Activated effector memory CD4-positive, alpha-beta T cell treated with anti-CD3 and anti-CD28 coated beads, Interleukin-2, amount 50 U/mL, for 16 hours (primary cell): ENCODE results near the gene ITGA1.

Source experiments
- DNase-seq: peaks from one replicate; pipeline ENCODE4 v3.0.0-alpha.2; 2020

ITGA1 gene

DNA sequence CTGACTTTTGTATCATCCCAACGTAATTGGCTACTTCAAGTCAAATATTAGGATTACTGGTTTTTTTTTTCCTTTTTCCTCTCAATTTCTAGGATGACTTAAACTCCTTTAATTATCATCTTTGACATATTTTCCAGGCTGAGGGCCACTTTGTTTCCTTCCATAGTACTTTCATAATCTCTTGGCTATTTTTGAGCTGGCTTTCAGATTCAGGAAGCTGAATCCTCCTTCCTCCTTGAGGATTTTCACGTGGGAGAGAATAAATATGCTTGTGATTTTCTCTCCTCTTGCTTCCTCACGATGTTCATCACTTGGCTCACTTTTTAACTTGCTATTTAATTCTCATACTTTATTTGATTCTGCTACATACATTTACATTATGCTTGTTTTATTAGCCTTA is 88.1 kb downstream of the ITGA1 start:
- DNase-seq: no peak

DNA sequence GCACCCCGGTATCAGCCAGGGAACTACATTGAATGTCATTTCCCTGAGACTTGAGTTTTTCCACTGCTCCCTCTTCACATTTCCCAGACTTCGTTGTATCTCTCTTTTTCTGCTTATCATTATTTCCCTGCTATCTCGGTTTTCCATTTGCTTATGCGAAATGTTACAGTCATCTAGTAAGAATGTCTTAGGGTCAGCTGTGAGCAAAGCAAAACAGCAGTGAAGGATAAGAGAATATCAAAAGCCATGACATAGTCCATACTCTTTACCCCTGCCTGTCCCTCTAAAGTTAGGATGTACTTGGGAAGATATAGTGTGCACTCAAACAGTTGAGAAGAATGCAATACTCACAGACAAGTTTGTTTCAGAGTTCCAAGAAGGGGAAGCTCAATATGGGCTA is 88.7 kb downstream of the ITGA1 start:
- no peak for DNase-seq

DNA sequence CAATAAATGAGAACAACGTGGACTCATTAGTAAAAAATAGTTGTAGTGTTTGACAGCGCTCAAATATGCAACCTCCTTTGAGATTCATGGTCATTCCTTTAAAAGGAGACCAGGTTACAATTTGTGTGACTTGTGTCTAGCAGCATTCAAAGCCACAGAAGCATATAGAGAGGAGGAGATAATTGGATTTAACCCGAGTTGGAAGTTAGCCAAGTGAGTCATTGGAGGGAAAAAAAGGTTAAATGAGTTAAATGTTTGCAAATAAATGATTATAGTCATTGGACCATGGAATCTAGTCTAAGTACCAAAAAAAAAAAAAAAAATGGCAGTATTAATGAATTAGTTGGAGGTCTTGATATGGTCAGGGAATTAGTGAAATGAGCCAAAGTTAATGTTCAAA is 90.9 kb downstream of the ITGA1 start:
- DNase-seq: no peak

DNA sequence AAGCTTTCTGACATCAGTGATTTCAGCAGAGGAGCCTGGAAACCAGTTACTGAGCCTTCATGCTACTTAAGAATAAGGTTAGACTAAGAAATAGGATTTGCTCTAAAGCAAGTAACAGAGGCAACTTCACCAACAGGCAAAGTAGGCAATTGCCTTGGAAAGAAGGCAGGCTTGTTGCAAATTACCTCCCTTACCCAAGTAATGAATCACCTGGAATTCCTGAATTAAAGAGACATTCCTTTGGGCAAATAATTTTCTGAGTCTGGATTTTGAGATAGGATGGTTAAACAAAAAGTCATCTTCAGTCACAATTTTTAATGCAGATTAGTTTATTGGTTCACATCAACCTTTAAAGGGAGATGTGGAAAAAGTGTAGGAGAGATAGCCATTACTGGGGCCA is 92.8 kb downstream of the ITGA1 start:
- DNase-seq: no peak

DNA sequence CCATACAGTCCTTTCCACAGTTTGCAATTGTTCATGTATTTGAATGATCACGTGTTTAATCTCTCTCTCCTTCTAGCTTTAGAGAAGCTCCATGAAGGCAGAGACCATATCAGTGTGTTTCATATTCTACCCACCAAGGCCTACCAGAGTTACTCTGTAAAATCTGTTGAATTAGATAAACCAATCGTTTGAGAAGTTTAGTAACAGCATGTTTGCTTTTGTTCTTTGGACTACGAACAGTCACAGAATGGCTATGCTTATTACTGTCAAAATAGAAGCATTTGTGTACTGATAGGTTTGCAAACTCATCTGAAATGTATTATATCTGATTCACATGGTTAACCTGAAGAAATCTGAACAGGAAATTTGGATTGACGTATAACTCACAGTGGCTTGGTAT is 93.8 kb downstream of the ITGA1 start:
- DNase-seq: no peak

DNA sequence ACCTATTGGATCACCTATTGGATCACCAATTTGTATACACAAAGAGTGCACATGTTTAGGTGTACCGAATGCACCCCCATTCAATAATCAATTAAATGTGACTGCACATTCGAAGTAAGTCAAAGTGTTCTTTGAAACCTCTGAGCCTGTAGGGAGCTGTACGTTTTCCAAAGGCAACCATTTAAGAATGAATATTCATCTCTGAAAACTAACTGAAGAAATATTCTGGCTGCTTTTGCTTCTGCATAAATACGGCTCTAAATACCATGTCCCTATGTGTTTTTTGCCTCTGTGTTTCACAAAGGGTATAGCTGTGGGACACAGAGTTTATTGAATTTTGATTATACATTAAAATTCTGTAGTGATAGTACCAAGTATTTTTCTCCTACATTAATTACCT is 95.4 kb downstream of the ITGA1 start:
- DNase-seq: no peak

DNA sequence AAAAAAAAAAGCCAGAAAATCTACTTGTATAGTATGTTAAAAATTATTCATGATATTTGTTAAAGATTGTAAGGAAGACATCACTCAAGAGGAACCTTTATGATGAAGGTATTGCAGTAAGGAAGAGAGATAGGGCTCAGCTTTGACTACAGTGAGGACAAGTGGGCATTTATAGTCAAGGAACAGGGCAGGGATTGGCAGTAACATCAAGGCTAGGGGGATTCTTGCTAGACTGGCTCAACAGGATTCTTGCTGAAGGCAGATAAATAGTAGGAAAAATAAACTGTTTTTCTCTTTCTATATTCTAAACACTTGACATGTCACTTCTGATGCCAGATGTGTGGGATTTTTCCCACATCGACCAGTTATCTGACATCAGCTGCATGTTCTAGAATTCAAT is 96.7 kb downstream of the ITGA1 start:
- no peak for DNase-seq

DNA sequence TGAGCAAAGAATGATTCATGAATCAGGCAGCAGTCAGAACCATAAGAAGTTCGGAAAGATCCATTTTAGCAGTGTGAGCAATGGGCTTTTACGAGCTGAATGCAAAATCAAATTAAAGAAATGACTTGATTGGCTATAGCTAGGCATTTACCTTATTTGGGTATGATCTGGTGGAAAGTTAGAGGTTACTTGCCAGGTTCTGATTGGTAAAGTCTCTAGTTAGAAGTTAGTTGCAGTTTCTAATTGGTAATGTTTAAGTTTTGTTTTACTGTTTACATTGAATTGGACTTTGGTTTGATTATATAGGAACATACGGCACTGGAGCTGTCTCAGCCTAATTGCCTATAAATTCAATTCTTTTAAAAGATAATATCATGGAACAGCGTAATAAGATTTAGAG is 97.9 kb downstream of the ITGA1 start:
- no peak for DNase-seq

DNA sequence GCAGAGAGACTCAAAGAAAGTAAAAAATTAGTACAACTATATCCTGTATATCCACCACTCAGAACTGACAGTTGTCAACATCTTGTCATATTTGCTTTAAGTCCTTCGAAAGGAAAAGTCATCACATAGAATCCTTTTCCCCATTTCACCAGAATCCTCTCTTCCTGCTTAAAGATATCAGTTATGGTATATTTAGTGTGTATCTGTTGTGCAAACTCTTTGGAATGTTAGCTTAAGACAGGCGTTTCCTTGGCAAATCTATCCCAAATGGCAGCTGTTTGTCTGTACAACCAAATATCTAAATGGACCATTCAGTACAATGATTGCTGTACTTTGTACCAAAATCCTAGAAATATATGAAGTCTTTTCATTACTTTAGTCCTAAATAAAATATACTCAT is 98.5 kb downstream of the ITGA1 start:
- no peak for DNase-seq

DNA sequence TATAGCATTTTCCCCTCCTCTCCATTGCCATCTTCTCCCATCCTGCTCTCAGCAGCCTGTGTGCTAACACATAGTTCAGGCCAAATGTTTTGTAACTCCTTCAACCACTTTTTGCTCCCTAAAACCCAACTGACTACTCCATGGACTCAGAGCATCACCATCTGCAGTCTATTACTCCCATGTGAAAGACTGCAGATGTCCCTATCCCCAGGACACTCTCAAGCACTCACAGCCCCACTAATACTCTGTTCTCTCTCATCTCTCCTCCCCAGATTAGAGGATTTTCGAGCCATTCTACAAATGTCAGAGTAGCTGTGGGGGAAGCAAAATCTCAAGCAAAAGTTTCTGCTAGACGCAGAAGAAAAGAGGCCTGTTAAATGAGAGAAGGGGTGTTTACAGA is 99.3 kb downstream of the ITGA1 start:
- no peak for DNase-seq

DNA sequence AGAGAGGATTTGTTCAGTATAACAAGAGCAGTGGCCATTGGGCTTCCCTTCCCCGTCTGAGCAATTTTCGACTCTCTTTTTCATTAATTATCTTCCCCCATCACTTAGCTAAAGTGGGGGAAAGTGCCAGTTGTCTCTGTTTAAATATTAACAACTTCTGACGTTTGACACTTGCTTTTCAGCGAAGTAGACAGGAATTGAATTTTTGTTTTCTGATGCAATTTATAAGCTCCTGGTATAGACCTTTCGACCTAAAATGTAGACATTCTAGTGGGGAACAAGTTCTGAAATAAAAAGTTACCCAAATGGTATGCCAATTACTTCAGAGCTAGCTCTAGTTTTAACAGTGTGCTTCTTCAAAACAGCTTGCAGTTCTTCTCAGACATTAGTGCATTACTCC is 100.6 kb downstream of the ITGA1 start:
- DNase-seq: no peak

DNA sequence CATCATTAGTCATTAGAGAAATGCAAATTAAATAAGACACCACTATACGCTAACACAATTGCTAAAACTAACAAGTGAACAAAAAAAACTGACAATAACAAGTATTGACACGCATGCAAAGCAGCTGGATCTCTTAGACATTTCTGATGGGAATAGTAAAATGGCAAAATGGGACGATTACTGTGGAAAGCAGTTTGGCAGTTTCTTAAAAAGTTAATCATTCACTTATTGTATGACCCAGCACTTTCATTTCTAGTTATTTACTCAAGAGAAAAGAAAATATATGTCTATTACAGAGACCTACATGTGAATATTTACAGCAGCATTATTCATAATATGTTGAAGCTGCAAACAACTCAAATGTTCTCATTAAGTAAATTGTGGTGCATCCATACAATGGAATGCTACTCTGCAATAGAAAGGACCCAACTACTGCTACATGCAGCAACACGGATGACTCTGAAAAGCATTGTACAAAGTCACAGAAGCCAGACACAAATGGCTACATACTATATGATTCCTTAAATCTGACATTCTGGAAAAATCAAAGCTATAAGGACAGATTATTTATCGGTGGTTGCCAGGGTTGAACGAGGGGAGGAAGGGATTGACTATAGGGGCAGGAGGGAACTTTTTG is 104.6 kb downstream of the ITGA1 start:
- no peak for DNase-seq

DNA sequence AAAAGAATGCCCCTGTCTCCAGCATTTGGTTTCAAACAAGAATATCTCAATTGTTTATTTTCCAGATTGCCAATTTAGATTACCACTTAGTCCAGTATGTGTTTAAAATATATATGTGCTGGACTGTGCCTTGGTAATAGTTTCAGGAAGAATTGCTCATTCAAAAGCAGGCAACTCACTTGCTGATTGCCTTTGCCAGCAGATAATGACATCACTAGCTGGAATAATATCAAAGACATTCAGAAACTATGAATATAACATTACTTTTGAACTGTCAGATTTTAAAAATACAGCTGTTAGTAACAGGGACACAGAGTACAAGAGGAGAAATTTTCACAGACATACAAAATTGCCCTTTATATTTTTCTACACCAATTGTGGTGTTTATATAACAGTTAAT is 105.4 kb downstream of the ITGA1 start:
- DNase-seq: no peak

DNA sequence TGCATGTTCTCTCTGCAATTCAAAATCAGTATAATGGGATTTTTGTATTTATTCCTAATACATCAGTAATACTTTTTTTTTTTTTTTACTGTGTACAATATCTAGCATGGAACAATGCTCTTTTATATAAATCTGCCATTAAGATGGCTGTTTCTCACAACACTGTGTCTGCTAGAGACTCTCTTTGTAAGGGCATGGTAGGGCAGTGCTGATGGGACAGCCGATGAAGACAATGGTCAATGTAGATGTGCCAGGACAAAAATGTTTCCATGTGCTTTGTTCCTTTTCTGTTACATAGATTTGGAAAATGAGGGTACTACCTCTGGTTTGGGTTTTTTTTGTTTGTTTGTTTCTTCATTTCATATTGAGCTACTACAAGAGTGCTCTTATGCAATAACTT is 106.1 kb downstream of the ITGA1 start:
- DNase-seq: no peak

DNA sequence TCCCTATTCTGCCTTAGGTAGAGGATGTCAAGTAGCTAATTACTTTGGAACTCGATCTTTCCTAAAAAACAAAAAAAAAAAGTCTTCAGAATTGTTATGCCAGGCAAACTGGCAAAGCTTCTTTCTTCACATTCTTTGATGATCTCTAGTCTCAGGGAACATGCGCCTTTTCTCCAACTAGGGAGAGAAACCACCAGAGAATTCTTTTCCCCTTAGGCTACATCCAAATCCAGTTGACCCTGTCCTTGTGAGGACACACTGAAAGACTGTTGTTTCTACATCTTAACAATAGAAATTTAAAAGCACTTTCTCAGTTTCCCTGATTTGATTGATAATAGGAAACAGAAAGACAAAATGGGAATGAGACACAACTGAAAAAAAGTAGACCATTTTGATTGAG is 106.7 kb downstream of the ITGA1 start:
- no peak for DNase-seq

DNA sequence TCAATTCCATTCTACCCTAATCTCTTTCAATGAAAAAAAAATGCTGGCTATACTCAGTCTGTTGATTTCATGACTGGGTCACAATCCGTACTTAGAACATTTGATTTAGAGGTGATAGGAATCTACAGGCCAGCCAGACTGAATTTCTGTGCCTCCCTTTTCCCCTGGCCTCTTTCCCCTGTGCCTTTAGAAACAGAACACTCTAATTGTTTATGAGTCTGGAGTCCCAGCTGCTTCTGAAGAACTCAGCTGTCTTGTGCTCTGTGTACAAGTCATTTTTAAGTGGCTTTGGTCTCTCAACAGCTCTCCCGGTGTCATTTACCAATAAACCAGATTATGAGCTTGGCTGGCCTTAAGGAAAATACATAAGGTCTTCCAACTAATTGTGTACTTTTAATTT is 107.4 kb downstream of the ITGA1 start:
- DNase-seq: no peak

DNA sequence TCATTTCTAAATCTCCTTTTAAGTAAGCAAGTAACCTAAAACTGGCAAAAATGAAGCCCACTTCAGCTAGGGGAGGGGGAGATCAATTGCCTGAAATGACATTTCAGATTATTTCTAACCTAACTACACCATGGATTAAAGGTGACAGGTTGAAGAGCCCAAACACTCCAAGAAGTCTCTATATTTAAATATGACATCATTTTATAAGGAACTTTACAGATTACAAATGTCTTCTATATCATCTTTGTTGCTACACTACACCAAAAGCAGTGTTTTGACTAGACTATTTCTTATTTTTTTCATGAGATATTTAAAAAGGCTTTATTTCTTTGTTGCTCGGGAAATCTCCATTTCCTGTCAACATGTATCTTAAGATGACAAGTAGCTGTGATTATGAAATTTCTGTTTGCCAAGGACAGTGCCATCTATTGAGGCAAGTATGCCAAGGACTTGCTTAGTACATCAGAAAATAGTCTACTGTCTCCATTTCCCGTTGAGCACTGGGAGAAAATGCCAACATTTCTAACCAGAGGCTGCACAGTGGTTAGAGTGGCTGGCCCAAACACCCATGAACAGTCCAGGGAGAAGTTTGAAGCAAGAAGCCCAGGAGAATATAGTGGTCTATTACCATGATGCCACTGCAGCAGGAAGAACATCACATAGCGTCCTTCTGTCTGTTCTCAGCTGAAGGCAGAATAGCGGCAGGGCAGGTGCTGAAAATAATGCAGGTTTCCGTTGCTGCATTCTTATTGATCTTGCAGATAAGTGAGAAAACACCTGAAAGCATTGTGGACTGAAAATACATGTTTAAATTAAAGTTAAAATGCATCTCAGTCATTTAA is 108.1 kb downstream of the ITGA1 start:
- DNase-seq: no peak

DNA sequence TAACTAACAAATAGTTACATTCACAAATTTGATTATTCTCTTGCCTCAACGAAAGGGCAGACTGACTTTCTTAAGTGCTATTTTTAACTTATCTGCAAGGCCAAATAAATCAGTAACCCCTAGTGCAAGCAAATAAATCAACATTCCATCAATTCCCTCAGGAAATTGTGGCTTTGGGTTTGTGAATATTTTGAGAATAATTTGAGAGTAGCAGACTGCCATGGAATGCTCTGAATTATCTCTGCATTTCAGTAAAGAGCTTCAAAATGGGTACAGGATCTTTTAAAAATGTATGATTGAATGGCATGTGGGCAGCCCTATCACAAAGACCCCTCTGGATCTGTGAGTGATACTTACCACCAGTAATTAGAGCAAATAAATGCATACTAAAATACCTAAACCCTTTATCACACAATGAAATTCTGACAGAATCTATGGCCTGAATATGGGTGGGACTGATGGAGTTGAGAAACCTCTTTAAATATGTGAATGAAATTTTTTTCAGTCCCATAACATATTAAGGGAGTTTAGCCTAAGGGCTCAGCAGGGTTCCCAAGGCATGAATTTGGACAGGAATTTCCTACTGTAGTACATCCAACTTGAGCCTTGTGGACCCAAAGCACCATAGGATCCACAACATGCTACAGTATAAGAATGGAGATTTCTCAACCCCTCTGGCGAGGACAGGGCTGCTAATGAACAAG is 109.0 kb downstream of the ITGA1 start:
- no peak for DNase-seq

DNA sequence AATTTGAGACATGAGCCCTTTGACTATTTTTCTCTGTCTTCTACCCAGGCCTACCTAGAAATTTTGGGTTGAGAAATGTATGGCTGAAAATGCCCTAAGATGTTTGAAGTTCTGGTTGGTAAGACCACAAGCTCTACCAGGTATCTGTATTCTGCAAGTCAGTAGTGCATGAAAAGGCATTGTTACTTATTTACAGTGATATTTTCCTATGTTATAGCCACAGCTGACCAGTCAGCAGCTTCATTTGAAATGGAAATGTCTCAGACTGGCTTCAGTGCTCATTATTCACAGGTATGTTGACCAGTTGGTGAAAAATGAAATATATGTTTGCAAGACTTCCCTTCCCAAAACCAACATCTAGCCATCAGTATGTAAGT is 109.5 kb downstream of the ITGA1 start:
- no peak for DNase-seq

DNA sequence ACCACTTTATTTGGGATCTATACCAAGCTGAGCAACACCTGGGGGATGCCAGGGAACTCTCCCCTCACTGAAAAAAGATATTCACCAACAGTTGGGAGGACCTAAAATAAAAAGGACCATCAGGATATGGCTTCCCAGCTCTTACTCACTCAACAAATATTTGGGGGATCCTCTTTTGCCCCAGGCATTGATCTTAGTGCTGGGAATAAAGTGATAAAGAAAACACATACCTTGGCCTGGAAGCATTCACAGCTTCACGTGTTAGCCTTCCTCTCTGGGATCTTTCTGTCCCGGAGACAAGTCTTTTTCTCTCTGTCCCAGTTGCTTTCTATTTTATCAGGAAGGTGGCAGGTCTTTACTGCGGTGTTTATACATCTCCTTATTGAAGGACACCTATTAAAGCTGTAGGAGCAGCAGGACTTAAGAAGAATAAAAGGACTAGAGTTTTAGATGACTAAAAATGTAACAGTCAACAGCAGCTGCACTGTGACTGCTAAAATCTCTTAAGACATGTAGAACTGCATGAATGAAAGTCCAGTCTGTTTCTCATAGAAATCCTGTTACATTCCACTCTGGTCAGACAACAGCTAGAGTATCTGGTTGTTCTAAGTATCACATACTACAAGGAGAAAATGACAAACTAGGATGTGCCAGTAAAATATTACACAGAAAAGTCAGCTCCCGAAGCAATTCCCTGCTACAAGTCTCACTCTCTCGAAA is 111.4 kb downstream of the ITGA1 start:
- no peak for DNase-seq

DNA sequence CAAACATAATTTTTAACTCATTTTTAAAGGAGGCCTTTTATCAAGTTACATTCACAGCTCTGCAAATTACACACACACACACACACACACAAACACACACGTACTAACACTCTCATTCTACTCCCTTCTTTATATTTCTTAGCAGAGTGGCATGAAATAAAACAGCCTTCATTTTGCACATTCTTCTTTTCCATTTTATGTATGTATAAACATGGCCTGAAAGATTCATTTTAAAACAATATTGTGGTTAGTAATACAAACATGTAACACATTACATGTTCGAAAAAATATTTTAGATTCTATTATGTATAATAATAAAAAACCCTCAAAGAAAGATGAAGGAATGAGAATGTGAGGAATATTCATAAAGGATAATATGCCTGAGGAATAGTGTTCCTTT is 115.4 kb downstream of the ITGA1 start:
- no peak for DNase-seq

DNA sequence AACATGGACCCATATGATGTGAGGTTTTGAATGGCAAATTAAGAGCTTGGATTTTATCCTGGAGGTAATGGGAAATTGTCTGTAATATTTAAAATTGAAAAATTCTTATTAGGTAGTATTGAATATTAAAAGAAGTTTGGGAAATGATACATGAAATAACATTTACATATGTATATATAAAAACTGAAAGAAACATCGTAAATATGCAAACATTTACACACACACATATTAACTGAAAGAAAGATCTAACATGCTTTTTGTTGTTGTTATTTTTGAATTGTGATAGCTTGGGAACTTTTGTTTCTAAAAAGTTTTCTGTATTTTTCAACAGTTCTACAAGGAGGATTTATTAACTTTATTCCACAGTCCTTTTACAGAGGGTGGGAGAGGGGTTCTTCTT is 118.6 kb downstream of the ITGA1 start:
- no peak for DNase-seq

DNA sequence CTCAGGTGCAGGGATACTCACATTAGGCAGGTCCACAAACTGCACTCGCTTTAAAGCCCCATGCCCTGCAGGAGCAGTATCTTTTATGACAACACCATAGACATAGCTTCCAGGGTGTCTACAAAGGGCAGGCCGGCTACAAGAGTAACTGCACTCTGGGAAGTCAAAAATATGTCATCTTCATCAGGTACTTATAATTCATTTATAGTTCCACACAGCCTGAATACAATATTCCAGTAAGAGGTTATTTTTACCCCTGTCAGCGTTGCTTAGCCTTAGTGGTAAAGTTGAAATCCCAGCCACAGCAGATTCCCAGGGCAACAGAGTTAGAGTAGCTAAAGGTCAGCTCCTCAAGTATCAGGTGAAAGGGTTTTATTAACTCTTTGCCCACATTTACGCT is 119.1 kb downstream of the ITGA1 start:
- DNase-seq: no peak

DNA sequence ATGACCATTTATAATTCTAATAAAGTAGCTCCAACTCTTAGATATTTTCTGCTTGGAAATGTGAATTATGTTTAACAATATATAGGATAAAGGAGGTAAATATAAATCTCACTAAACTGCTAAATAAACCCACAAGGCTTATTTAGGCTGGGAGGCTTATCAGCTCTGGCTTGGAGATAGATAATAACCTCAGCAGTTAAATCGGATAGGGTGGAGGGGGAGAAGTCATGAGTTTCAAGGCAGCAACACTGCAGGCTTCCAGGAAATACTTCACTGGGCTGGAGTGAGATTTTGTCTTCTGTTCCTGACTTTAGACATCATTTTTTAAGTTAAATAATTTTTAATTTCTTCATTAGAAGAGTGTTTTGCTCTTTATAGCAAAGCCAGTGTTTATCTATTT is 121.5 kb downstream of the ITGA1 start:
- no peak for DNase-seq
